ENCODE measurements around the gene ATP6V1E1.

Gene ATP6V1E1

DNA sequence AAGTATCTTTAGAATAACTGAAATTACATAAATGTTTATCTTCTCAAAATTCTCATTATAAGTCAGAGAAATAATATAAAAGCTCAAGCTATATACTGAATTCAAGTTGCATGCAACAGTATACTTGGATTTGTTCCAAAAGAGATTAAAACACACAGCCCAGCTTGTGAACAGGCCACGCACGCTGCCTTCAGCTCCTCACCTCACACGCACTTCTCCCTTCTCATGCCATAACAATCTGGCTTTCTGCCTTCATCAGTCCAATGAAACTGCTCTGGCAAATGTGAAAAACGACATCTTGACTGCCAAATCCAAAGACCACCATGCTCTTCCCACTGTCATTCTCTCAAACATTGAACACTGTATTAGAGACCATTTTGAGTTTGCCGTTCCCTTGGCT is 22.1 kb downstream of the ATP6V1E1 start:
- Histone ChIP-seq H3K27me3 (ENCODE audit: low read length) (no peaks in the 10 kb centered on the region), H3K9me3 (ENCODE audit: insufficient read depth, low read length) (no peaks in the 10 kb centered on the region), H3K9me2 (replicated peaks; ENCODE audit: insufficient read depth, low read length) (no peaks in the 10 kb centered on the region), H3F3A (ENCODE audit: insufficient read depth) (no peaks in the 10 kb centered on the region), H3K4me2 (ENCODE audit: low read depth, low read length, poor library complexity, severe bottlenecking) (no peak overlapping the region), H3K27ac (ENCODE audit: low read depth, low read length) (no peak overlapping the region), H4K20me1 (ENCODE audit: low read depth, low read length) (no peaks in the 10 kb centered on the region), H3K4me3 (ENCODE audit: insufficient read depth, low read length, poor library complexity, severe bottlenecking) (no peak overlapping the region), H3K36me3 (ENCODE audit: low read length) (no peaks in the 10 kb centered on the region), H3K9ac (ENCODE audit: low read length) (no peak overlapping the region), H2AFZ (ENCODE audit: low read depth, low read length, severe bottlenecking) (no peak overlapping the region), H3K79me2 (ENCODE audit: insufficient read depth, low read length) (no peaks in the 10 kb centered on the region)
- TF ChIP-seq EZH2phosphoT487 (conservative IDR thresholded peaks at IDR 0.05; ENCODE audit: low read length) (no peak), CTCF (IDR thresholded peaks at IDR 0.05; ENCODE audit: insufficient read depth, low read length, poor library complexity, severe bottlenecking) (no peak)

DNA sequence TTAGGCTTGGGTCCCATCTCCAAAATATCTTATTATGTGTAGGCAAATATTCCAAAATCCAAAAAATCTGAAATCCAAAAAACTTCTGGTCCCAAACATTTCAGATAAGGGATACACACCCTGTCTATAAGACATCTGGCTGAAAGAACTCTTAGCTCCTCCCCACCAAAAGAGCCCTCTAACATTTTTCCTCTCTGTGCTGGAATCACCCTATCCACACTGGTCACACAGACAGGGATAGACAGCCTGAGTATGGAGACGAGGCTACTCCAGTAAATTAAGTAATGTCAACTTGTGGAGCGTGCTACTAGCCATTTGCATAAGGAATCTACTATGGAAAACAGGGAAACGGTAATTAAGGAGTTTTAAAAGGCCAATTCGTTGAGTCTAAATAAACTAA is 24.9 kb downstream of the ATP6V1E1 start:
- H3K9ac ChIP-seq (ENCODE audit: low read length) = no peak overlapping the region
- no peaks in the 10 kb centered on the region for H3K36me3 ChIP-seq (ENCODE audit: low read length)
- H3K27me3 ChIP-seq (ENCODE audit: low read length) = no peaks in the 10 kb centered on the region
- no peak overlapping the region for H3K27ac ChIP-seq (ENCODE audit: low read depth, low read length)
- H3F3A ChIP-seq (ENCODE audit: insufficient read depth) = no peaks in the 10 kb centered on the region
- no peaks in the 10 kb centered on the region for H3K79me2 ChIP-seq (ENCODE audit: insufficient read depth, low read length)
- H3K4me2 ChIP-seq (ENCODE audit: low read depth, low read length, poor library complexity, severe bottlenecking) = no peak overlapping the region
- H3K9me3 ChIP-seq (ENCODE audit: insufficient read depth, low read length) = no peaks in the 10 kb centered on the region
- no peak overlapping the region for H2AFZ ChIP-seq (ENCODE audit: low read depth, low read length, severe bottlenecking)
- no peak for TF ChIP-seq CTCF (IDR thresholded peaks at IDR 0.05; ENCODE audit: insufficient read depth, low read length, poor library complexity, severe bottlenecking)
- no peak for TF ChIP-seq EZH2phosphoT487 (conservative IDR thresholded peaks at IDR 0.05; ENCODE audit: low read length)
- H3K9me2 ChIP-seq (replicated peaks; ENCODE audit: insufficient read depth, low read length) = no peaks in the 10 kb centered on the region
- H4K20me1 ChIP-seq (ENCODE audit: low read depth, low read length) = no peaks in the 10 kb centered on the region
- no peak overlapping the region for H3K4me3 ChIP-seq (ENCODE audit: insufficient read depth, low read length, poor library complexity, severe bottlenecking)

DNA sequence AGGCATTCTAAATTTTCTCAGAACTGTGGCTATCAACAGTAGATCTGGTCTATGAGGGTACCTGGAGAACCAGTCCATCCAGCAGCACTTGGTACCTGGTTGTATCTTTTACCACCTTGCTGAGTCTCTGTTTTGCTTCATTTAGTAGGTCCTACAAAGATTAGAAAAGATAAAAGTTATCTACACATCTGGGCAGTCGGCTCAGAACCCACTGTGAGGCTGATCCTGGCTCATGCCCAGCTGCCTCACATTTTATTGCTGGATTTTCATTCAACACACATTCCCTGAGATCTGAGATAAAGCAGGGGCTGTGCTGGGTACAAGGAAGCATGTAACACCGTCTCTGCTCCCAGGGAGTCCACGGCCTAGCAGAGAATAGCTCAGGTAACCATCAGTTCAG is 27.5 kb downstream of the ATP6V1E1 start:
- no peaks in the 10 kb centered on the region for H4K20me1 ChIP-seq (ENCODE audit: low read depth, low read length)
- no peaks in the 10 kb centered on the region for H3K79me2 ChIP-seq (ENCODE audit: insufficient read depth, low read length)
- no peaks in the 10 kb centered on the region for H3F3A ChIP-seq (ENCODE audit: insufficient read depth)
- H3K9me2 ChIP-seq (replicated peaks; ENCODE audit: insufficient read depth, low read length) = no peaks in the 10 kb centered on the region
- no peaks in the 10 kb centered on the region for H3K9me3 ChIP-seq (ENCODE audit: insufficient read depth, low read length)
- no peak overlapping the region for H3K27ac ChIP-seq (ENCODE audit: low read depth, low read length)
- H3K4me3 ChIP-seq (ENCODE audit: insufficient read depth, low read length, poor library complexity, severe bottlenecking) = no peak overlapping the region
- no peaks in the 10 kb centered on the region for H3K27me3 ChIP-seq (ENCODE audit: low read length)
- no peak overlapping the region for H2AFZ ChIP-seq (ENCODE audit: low read depth, low read length, severe bottlenecking)
- TF ChIP-seq CTCF (IDR thresholded peaks at IDR 0.05; ENCODE audit: insufficient read depth, low read length, poor library complexity, severe bottlenecking) (no peak), EZH2phosphoT487 (conservative IDR thresholded peaks at IDR 0.05; ENCODE audit: low read length) (no peak)
- H3K9ac ChIP-seq (ENCODE audit: low read length) = no peak overlapping the region
- 0 out of 2 replicates have a peak, but pooled peaks cover 2% of the 10 kb centered on the region for H3K36me3 ChIP-seq (ENCODE audit: low read length)
- no peak overlapping the region for H3K4me2 ChIP-seq (ENCODE audit: low read depth, low read length, poor library complexity, severe bottlenecking)

Data from SU-DHL-6 (cell line).